Peyer's patch (tissue), 4 donors: ENCODE data around the gene ALDH1L1.

Source experiments
- CTCF ChIP-seq, 6 experiments: fragments of 450-650 bp in 4 of 6; fragments of 200-600 bp in 2 of 6; sonication (generic) in 1 of 6; IDR thresholded peaks; one replicate each; pipeline ENCODE4 v1.5.1; 2017 to 2019; ENCODE audit warnings: antibody characterized with exemption in 6 of 6, mild to moderate bottlenecking in 3 of 6, moderate library complexity in 1 of 6
- POLR2A ChIP-seq, 2 donors: fragments of 450-650 bp; IDR thresholded peaks; one replicate each; pipeline ENCODE4 v1.5.1; 2017; ENCODE audit warnings: antibody characterized with exemption in 2 of 2, mild to moderate bottlenecking in 2 of 2, moderate library complexity in 2 of 2

DNA sequence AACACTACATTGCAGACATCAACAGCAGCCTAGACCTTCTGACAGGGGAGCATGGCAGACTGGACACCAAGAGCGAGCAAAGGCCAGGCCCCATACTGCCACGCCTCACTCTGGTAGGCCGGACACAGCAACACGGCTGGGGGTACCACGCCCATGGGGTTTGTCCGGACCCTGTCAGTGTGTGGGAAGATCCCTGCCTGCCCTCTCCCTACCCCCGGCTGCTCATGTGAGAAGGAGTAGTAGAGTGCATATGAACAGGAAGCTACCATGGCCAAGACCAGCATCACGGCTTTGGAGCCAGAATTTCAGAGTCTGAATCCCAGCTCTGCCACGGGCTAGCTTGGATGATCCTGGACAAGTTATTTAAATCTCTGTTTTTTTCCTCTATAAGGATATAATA, 27.9 kb downstream of the ALDH1L1 start:
- TF ChIP-seq CTCF (IDR thresholded peaks at IDR 0.05) = no peak
- TF ChIP-seq POLR2A (IDR thresholded peaks at IDR 0.05) = no peak
